T-helper 2 cell treated with Interferon-gamma antibody and Interleukin-4, amounts not matched to agents 5 μg/mL and 100 μg/mL, for 36 hours (primary cell): Measurements from ENCODE around the gene C2orf78.
"Not testable (repeated sequence)": the region's sequence is repeated elsewhere in the genome, so short reads cannot be mapped to it uniquely, and the experiment has no call there.

Experiments
- DNase-seq: peaks from one replicate; pipeline ENCODE4 v3.0.0; 2021; ENCODE audit warnings: low spot score
- H3K27ac Mint-ChIP-seq: one replicate; pipeline ENCODE4 v1.8.0; 2021; ENCODE audit warnings: mild to moderate bottlenecking, mixed read lengths
- H3K27me3 Mint-ChIP-seq: one replicate; pipeline ENCODE4 v1.8.0; 2021; ENCODE audit warnings: low read depth, mixed read lengths
- H3K36me3 Mint-ChIP-seq: one replicate; pipeline ENCODE4 v1.8.0; 2021; ENCODE audit warnings: low read depth, mixed read lengths
- H3K4me1 Mint-ChIP-seq: one replicate; pipeline ENCODE4 v1.8.0; 2021; ENCODE audit warnings: low read depth, mixed read lengths
- H3K4me3 Mint-ChIP-seq: one replicate; pipeline ENCODE4 v1.8.0; 2022; ENCODE audit warnings: mild to moderate bottlenecking, moderate library complexity, mixed read lengths
- H3K9me3 Mint-ChIP-seq: one replicate; pipeline ENCODE4 v1.8.0; 2021; ENCODE audit warnings: mixed read lengths

C2orf78 gene, protein sequence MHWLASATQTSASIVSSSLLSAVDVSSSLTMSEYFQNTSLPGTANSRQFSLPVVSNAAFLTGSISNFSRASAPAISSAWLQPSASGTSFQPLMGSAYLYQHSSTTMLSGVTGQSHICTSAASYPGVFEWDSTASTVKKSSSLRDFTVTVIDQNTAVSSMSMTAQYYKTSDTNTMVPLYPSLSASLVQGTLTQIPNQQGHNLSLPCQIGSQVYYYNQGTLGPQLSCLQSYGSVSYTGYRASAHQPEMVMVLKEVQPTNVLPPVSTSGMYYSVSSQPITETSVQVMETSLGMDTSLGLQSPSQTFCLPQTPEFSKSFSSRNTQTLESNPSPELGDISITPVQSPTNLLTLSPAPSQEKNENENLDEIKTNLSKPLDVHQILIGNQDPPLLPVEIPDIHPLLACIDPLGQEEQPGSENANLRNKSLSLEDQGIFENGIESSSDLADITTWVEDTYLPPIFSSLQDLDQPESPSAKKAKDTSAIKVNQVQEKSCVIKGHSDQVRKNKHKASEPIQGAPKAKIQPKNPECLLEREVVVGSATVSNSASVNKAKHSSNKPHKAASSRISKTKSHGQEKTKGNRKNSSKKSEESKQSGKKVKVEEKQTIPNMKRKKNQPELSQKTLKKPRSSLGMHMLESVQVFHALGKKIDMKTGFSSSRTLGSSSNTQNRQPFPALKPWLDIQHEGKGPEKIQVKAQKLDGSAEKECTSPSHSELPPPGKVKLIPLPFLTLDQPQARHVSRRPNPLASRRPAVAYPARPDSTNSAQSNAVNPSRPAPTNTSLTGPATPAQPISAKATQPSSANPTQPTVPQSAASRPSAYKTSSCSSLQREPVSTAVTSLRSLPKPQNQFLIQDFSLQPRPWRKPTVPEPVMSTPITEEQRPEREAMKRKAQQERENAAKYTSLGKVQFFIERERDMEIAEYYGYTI

DNA sequence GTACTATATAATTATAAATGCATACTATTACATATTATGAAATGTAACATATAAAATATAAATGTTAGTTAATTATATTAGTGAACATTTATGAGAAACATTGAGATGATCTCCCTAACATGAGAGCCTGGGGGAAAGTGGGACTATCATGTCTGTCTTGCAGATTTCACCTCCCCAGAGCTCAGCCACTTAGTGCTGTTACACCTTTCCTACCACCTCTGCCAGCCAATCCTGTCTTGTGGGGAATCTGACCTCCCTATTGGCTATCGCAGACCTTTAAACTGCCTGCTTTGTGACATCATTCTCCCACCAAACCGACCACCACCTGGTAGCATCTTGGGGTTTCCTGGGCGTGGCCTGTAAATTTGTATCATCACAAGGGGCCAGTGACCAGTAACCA lies at the start of gene C2orf78:
Gene C2orf78 (plus strand): TSS at position 301 of the 400 bp plus-strand sequence. CDS start 127 bp downstream, outside the sequence.
- H3K27me3 Mint-ChIP-seq, H3K9me3 Mint-ChIP-seq, H3K4me3 Mint-ChIP-seq, H3K27ac Mint-ChIP-seq, H3K4me1 Mint-ChIP-seq, H3K36me3 Mint-ChIP-seq, DNase-seq: not testable (repeated sequence)

- no peak for DNase-seq
- H3K4me1 Mint-ChIP-seq = peaks cover 14% of the 10 kb centered on the region
- H3K27me3 Mint-ChIP-seq = no peaks in the 10 kb centered on the region
- peaks cover 6% of the 10 kb centered on the region for H3K9me3 Mint-ChIP-seq
- H3K4me3 Mint-ChIP-seq = peak overlapping the region; percentile 97
- peaks cover 33% of the 10 kb centered on the region for H3K36me3 Mint-ChIP-seq
- peak overlapping the region; percentile 91 for H3K27ac Mint-ChIP-seq
Observed at GRCh38 chr2:73736378-73736777, 47.6 kb upstream of the C2orf78 start.

- H3K9me3 Mint-ChIP-seq = peaks cover 6% of the 10 kb centered on the region
- peak within 1 kb of the TSS; percentile 97 for H3K4me3 Mint-ChIP-seq
- no peaks in the 10 kb centered on the region for H3K27me3 Mint-ChIP-seq
- H3K4me1 Mint-ChIP-seq = peaks cover 14% of the 10 kb centered on the region
- peak within 1 kb of the TSS; percentile 91 for H3K27ac Mint-ChIP-seq
- peak; percentile 96 for DNase-seq
- H3K36me3 Mint-ChIP-seq = peaks cover 31% of the 10 kb centered on the region
Observed at GRCh38 chr2:73736855-73737779, 46.9 kb upstream of the C2orf78 start, which contains the start of gene TPRKB. TSS of gene TPRKB (minus strand) at chr2:73737345. CDS start at chr2:73734569, 2,776 bp downstream.

DNA sequence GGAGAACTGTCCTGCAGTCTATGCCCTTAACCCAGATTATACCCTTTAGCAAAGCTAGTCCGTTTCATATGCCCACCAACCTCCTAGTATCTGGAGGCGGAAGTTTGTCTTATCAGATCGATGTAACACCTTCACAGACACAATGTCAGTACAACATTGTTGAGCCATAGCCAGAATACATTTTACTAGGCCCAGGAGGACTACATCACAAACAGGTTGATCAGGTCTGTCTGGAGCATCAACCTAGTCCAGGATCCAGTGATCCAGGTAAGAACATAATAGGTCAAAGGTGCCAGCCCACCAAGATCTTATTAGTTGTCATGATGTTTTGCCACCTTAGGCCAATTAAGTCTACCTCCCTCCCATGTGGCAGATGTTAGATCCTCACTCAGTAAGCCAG lies 44.9 kb upstream of the C2orf78 start:
- no peak for DNase-seq
- Mint-ChIP-seq H3K4me1 (peaks cover 14% of the 10 kb centered on the region), H3K4me3 (no peak overlapping the region), H3K9me3 (peaks cover 6% of the 10 kb centered on the region), H3K27me3 (no peaks in the 10 kb centered on the region), H3K27ac (no peak overlapping the region), H3K36me3 (peaks cover 26% of the 10 kb centered on the region)

GRCh38 chr2:73740767-73741166 lies 43.2 kb upstream of the C2orf78 start:
- Mint-ChIP-seq H3K4me1 (peaks cover 13% of the 10 kb centered on the region), H3K9me3 (peaks cover 6% of the 10 kb centered on the region), H3K27ac (no peak overlapping the region), H3K36me3 (peaks cover 34% of the 10 kb centered on the region), H3K4me3 (no peak overlapping the region), H3K27me3 (no peaks in the 10 kb centered on the region)
- DNase-seq = no peak

GRCh38 chr2:73746015-73746876 lies 37.7 kb upstream of the C2orf78 start:
- no peak for DNase-seq
- H3K4me1 Mint-ChIP-seq = peaks cover 4% of the 10 kb centered on the region
- no peak overlapping the region for H3K4me3 Mint-ChIP-seq
- H3K9me3 Mint-ChIP-seq = no peaks in the 10 kb centered on the region
- no peak overlapping the region for H3K27ac Mint-ChIP-seq
- H3K36me3 Mint-ChIP-seq = peaks cover 49% of the 10 kb centered on the region
- H3K27me3 Mint-ChIP-seq = no peaks in the 10 kb centered on the region

DNA sequence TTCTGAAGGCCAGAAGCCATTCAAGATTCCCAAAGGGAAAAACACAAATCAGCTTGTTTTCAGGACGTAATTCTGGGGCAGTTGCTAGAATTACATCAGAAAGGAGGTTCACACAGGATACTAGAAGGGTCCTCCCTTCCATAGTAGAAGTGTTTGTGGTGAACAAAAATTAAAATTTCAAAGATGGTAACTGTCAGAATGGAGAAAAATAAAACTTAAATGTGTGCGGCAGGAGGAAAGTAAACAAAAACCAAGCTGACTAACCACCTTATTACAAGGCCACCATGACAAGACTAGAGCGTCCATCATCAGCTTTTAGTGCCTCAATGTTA lies 37.1 kb upstream of the C2orf78 start:
- DNase-seq = no peak
- Mint-ChIP-seq H3K4me3 (no peak overlapping the region), H3K4me1 (peaks cover 4% of the 10 kb centered on the region), H3K27ac (no peak overlapping the region), H3K9me3 (no peaks in the 10 kb centered on the region), H3K27me3 (no peaks in the 10 kb centered on the region), H3K36me3 (peaks cover 47% of the 10 kb centered on the region)

GRCh38 chr2:73749314-73749713 lies 34.7 kb upstream of the C2orf78 start:
- no peak for DNase-seq
- Mint-ChIP-seq H3K9me3 (peaks cover 2% of the 10 kb centered on the region), H3K27ac (no peak overlapping the region), H3K36me3 (peaks cover 43% of the 10 kb centered on the region), H3K4me3 (no peak overlapping the region), H3K27me3 (no peaks in the 10 kb centered on the region), H3K4me1 (peaks cover 4% of the 10 kb centered on the region)

DNA sequence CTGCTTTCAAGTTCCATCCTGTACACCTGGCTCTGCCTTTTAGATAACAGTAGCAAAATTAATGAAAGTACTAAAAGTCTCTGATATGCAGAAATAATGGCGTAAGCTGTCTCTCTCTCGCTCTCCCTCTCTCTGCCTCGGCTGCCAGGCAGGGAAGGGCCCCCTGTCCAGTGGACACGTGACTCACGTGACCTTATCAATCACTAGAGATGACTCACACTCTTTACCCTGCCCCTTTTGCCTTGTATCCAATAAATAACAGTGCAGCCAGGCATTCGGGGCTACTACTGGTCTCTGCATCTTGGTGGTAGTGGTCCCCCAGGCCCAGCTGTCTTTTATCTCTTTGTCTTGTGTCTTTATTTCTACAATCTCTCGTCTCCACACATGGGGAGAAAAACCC lies 29.7 kb upstream of the C2orf78 start:
- H3K9me3 Mint-ChIP-seq, DNase-seq, H3K4me1 Mint-ChIP-seq, H3K27me3 Mint-ChIP-seq, H3K27ac Mint-ChIP-seq, H3K4me3 Mint-ChIP-seq: not testable (repeated sequence)
- H3K36me3 Mint-ChIP-seq = peaks cover 23% of the 10 kb centered on the region

GRCh38 chr2:73759285-73759764 lies 24.7 kb upstream of the C2orf78 start:
- peaks cover 34% of the 10 kb centered on the region for H3K36me3 Mint-ChIP-seq
- H3K4me3 Mint-ChIP-seq = no peak overlapping the region
- no peak overlapping the region for H3K27ac Mint-ChIP-seq
- no peak for DNase-seq
- H3K27me3 Mint-ChIP-seq = no peaks in the 10 kb centered on the region
- H3K4me1 Mint-ChIP-seq = no peaks in the 10 kb centered on the region
- H3K9me3 Mint-ChIP-seq = peaks cover 3% of the 10 kb centered on the region

- Mint-ChIP-seq H3K36me3 (peaks cover 32% of the 10 kb centered on the region), H3K4me1 (no peaks in the 10 kb centered on the region), H3K27ac (no peak overlapping the region), H3K27me3 (no peaks in the 10 kb centered on the region), H3K4me3 (no peak overlapping the region), H3K9me3 (no peaks in the 10 kb centered on the region)
- DNase-seq = no peak
Observed at GRCh38 chr2:73759904-73760303, 24.1 kb upstream of the C2orf78 start.

- Mint-ChIP-seq H3K4me3 (no peak overlapping the region), H3K36me3 (peaks cover 45% of the 10 kb centered on the region), H3K27ac (no peak overlapping the region), H3K4me1 (no peaks in the 10 kb centered on the region), H3K9me3 (no peaks in the 10 kb centered on the region), H3K27me3 (no peaks in the 10 kb centered on the region)
- no peak for DNase-seq
Observed at GRCh38 chr2:73762571-73762970, 21.4 kb upstream of the C2orf78 start.
